ENCODE data around the gene SESN3.

DNA sequence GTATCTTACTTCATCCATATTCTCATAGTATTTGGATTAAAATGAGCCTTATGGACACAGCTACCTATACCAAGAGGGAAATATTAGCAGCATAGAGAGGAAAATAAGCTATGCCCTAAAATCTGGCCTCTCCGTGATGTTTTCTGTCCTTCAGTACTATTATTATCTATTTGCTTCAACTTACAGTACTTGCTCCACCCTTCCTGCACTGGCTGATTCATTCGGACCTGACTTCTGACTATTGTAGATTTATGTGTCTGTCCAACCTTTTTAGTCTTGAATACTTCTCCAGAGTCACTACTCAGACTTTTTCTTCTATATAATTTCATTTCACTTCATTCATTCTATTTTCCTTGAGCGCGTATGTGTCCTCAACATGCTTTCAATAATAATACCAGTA is 45.1 kb upstream of the SESN3 start:
- TF ChIP-seq POLR2A (IDR thresholded peaks at IDR 0.05) = no peak
- TF ChIP-seq, protein P1, sequence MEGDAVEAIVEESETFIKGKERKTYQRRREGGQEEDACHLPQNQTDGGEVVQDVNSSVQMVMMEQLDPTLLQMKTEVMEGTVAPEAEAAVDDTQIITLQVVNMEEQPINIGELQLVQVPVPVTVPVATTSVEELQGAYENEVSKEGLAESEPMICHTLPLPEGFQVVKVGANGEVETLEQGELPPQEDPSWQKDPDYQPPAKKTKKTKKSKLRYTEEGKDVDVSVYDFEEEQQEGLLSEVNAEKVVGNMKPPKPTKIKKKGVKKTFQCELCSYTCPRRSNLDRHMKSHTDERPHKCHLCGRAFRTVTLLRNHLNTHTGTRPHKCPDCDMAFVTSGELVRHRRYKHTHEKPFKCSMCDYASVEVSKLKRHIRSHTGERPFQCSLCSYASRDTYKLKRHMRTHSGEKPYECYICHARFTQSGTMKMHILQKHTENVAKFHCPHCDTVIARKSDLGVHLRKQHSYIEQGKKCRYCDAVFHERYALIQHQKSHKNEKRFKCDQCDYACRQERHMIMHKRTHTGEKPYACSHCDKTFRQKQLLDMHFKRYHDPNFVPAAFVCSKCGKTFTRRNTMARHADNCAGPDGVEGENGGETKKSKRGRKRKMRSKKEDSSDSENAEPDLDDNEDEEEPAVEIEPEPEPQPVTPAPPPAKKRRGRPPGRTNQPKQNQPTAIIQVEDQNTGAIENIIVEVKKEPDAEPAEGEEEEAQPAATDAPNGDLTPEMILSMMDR (IDR thresholded peaks at IDR 0.05) = no peak

Measured in right lobe of liver (tissue), 4 donors.